Esophagus (tissue), 2 donors: Measurements from ENCODE around the gene APPL2. TPM values are rescaled to one million over a fixed set of nuclear protein-coding genes. Genes with fewer than 3 reads are reported as not detected.
"Not testable (repeated sequence)": the region's sequence is repeated elsewhere in the genome, so short reads cannot be mapped to it uniquely, and the experiment has no call there.

Experiments
- H3K27ac ChIP-seq, 2 donors: one replicate each; pipeline ENCODE4 v1.5.1; 2013; ENCODE audit warnings: low read depth in 2 of 2, mild to moderate bottlenecking in 2 of 2, inconsistent platforms in 1 of 2, low read length in 1 of 2, moderate library complexity in 1 of 2
- H3K27me3 ChIP-seq, 2 donors: one replicate each; pipeline ENCODE4 v1.6.1; 2013; ENCODE audit warnings: low read length in 2 of 2, control low read depth in 1 of 2, mild to moderate bottlenecking in 1 of 2; ENCODE audit not compliant: insufficient read depth in 2 of 2, control insufficient read depth in 1 of 2
- H3K36me3 ChIP-seq, 2 donors: one replicate each; pipeline ENCODE4 v1.6.1; 2013; ENCODE audit warnings: low read length in 1 of 2; ENCODE audit not compliant: control insufficient read depth in 2 of 2, insufficient read depth in 2 of 2
- H3K4me1 ChIP-seq, 2 donors: one replicate each; pipeline ENCODE4 v1.6.1; 2013; ENCODE audit warnings: low read length in 1 of 2; ENCODE audit not compliant: control insufficient read depth in 2 of 2, insufficient read depth in 2 of 2
- H3K4me3 ChIP-seq, 2 donors: one replicate each; pipeline ENCODE4 v1.5.1; 2013; ENCODE audit warnings: low read length in 2 of 2, mild to moderate bottlenecking in 2 of 2, low read depth in 1 of 2, moderate library complexity in 1 of 2
- H3K9me3 ChIP-seq, 2 donors: one replicate each; pipeline ENCODE4 v1.6.1; 2013; ENCODE audit warnings: mild to moderate bottlenecking in 2 of 2, low read depth in 1 of 2, low read length in 1 of 2, moderate library complexity in 1 of 2; ENCODE audit not compliant: control insufficient read depth in 2 of 2, insufficient read depth in 1 of 2
- WGBS, 2 donors: extraction: QIAGEN DNeasy Blood & Tissue Kit; methylation state at CpG; one replicate each; pipeline ENCODE4 v1.1.7; 2013; 5-methylcytosine and 5-hydroxymethylcytosine counted together
- polyA plus RNA-seq, 2 donors: library from polyadenylated mRNA; stranded (reverse); fragments of 200-250 nt; gene quantifications; one replicate each; pipeline ENCODE4 v1.2.3, GENCODE V29; 2013
- donor health status: healthy with polysubstance abuse.
- donor health status: Bipolar disorder and iron deficiency.

The APPL2 gene
- polyA plus RNA-seq, 2 donors, result 15.0 to 16.3 TPM

- H3K36me3 ChIP-seq, result no peaks in the 10 kb centered on the region
- WGBS, 2 donors, result 67 to 78% methylated on average over 3 of the region's 3 CpGs
- no peak overlapping the region for H3K27ac ChIP-seq
- H3K4me3 ChIP-seq, result no peak overlapping the region
- H3K9me3 ChIP-seq, result no peaks in the 10 kb centered on the region
- H3K27me3 ChIP-seq, result peaks cover 0 to 2% of the 10 kb centered on the region in 2 donors
- peaks cover 0 to under 1% of the 10 kb centered on the region in 2 donors for H3K4me1 ChIP-seq
Observed at GRCh38 chr12:105259226-105259625, 23.3 kb upstream of the APPL2 start.

GRCh38 chr12:105257321-105257728 is 21.4 kb upstream of the APPL2 start:
- WGBS, 2 donors, result 49 to 57% methylated on average over 4 of the region's 4 CpGs
- peaks cover 0 to 4% of the 10 kb centered on the region in 2 donors for H3K4me1 ChIP-seq
- no peaks in the 10 kb centered on the region for H3K36me3 ChIP-seq
- H3K4me3 ChIP-seq, result no peak overlapping the region
- no peaks in the 10 kb centered on the region for H3K9me3 ChIP-seq
- no peaks in the 10 kb centered on the region for H3K27me3 ChIP-seq
- no peak overlapping the region for H3K27ac ChIP-seq

GRCh38 chr12:105256921-105257320 is 20.9 kb upstream of the APPL2 start:
- no peaks in the 10 kb centered on the region for H3K27me3 ChIP-seq
- no peak overlapping the region for H3K27ac ChIP-seq
- H3K4me3 ChIP-seq, result no peak overlapping the region
- H3K4me1 ChIP-seq, result peaks cover 0 to 4% of the 10 kb centered on the region in 2 donors
- 75 to 77% methylated on average over 3 of the region's 3 CpGs for WGBS, 2 donors
- H3K36me3 ChIP-seq, result no peaks in the 10 kb centered on the region
- H3K9me3 ChIP-seq, result no peaks in the 10 kb centered on the region

- WGBS, 2 donors, result 84 to 86% methylated on average over 5 of the region's 5 CpGs
- H3K4me1 ChIP-seq, H3K36me3 ChIP-seq, H3K9me3 ChIP-seq, H3K27me3 ChIP-seq, H3K4me3 ChIP-seq, H3K27ac ChIP-seq: not testable (repeated sequence)
Observed at GRCh38 chr12:105256431-105256830, 20.5 kb upstream of the APPL2 start.

- H3K9me3 ChIP-seq, result no peaks in the 10 kb centered on the region
- no peaks in the 10 kb centered on the region for H3K27me3 ChIP-seq
- no peaks in the 10 kb centered on the region for H3K36me3 ChIP-seq
- no peak overlapping the region for H3K4me3 ChIP-seq
- 68 to 71% methylated on average over 2 of the region's 2 CpGs for WGBS, 2 donors
- peaks cover 0 to 4% of the 10 kb centered on the region in 2 donors for H3K4me1 ChIP-seq
- no peak overlapping the region for H3K27ac ChIP-seq
Observed at GRCh38 chr12:105256011-105256410, 20.0 kb upstream of the APPL2 start.

GRCh38 chr12:105253866-105254513 is 18.0 kb upstream of the APPL2 start:
- no peaks in the 10 kb centered on the region for H3K36me3 ChIP-seq
- WGBS, 2 donors, result 53 to 71% methylated on average over 3 of the region's 3 CpGs
- no peak overlapping the region for H3K4me3 ChIP-seq
- H3K27me3 ChIP-seq, result no peaks in the 10 kb centered on the region
- H3K27ac ChIP-seq, result no peak overlapping the region
- no peaks in the 10 kb centered on the region for H3K9me3 ChIP-seq
- H3K4me1 ChIP-seq, result peaks cover 0 to 4% of the 10 kb centered on the region in 2 donors

- H3K9me3 ChIP-seq, result no peaks in the 10 kb centered on the region
- H3K4me3 ChIP-seq, result no peak overlapping the region
- no peak overlapping the region for H3K27ac ChIP-seq
- 90 to 92% methylated on average over 5 of the region's 5 CpGs for WGBS, 2 donors
- H3K27me3 ChIP-seq, result no peaks in the 10 kb centered on the region
- no peaks in the 10 kb centered on the region for H3K36me3 ChIP-seq
- H3K4me1 ChIP-seq, result peaks cover 0 to 4% of the 10 kb centered on the region in 2 donors
Observed at GRCh38 chr12:105252901-105253300, 16.9 kb upstream of the APPL2 start.

GRCh38 chr12:105245776-105246427 is 9.9 kb upstream of the APPL2 start:
- not testable (repeated sequence) for H3K27me3 ChIP-seq, H3K27ac ChIP-seq, H3K9me3 ChIP-seq, H3K4me1 ChIP-seq, H3K36me3 ChIP-seq, H3K4me3 ChIP-seq
- 84 to 86% methylated on average over 18 to 20 of the region's 20 CpGs for WGBS, 2 donors

- no peaks in the 10 kb centered on the region for H3K36me3 ChIP-seq
- no peaks in the 10 kb centered on the region for H3K9me3 ChIP-seq
- no peak overlapping the region for H3K4me3 ChIP-seq
- WGBS, 2 donors, result 80 to 86% methylated on average over 4 of the region's 4 CpGs
- H3K27me3 ChIP-seq, result no peaks in the 10 kb centered on the region
- H3K27ac ChIP-seq, result no peak overlapping the region
- no peaks in the 10 kb centered on the region for H3K4me1 ChIP-seq
Observed at GRCh38 chr12:105245291-105245690, 9.3 kb upstream of the APPL2 start.

- H3K27ac ChIP-seq, result no peak overlapping the region
- no peak overlapping the region for H3K4me3 ChIP-seq
- WGBS, 2 donors, result 85 to 86% methylated on average over 1 of the region's 1 CpG
- no peaks in the 10 kb centered on the region for H3K9me3 ChIP-seq
- H3K4me1 ChIP-seq, result no peaks in the 10 kb centered on the region
- H3K27me3 ChIP-seq, result no peaks in the 10 kb centered on the region
- H3K36me3 ChIP-seq, result no peaks in the 10 kb centered on the region
Observed at GRCh38 chr12:105240228-105240627, 4.3 kb upstream of the APPL2 start.
